ENCODE results near the gene RASGRP4.
"Not testable (repeated sequence)": the region's sequence is repeated elsewhere in the genome, so short reads cannot be mapped to it uniquely, and the experiment has no call there.

Gene RASGRP4

GRCh38 chr19:38367041-38367440 is 59.0 kb downstream of the RASGRP4 start:
- no peak for DNase-seq

GRCh38 chr19:38362946-38363688 is 62.9 kb downstream of the RASGRP4 start:
- DNase-seq: not testable (repeated sequence)

- DNase-seq: peak; percentile 92
Measured at GRCh38 chr19:38362076-38362945, 63.7 kb downstream of the RASGRP4 start.

GRCh38 chr19:38361633-38362075 is 64.4 kb downstream of the RASGRP4 start:
- DNase-seq: peak; percentile 96

- no peak for DNase-seq
Measured at GRCh38 chr19:38360839-38361631, 65.0 kb downstream of the RASGRP4 start.

GRCh38 chr19:38360351-38360750 is 65.7 kb downstream of the RASGRP4 start:
- peak; percentile 38 for DNase-seq

- no peak for DNase-seq
Measured at GRCh38 chr19:38359242-38360021, 66.6 kb downstream of the RASGRP4 start.
